ENCODE data around the gene RTL10.
"Not testable (repeated sequence)": the region's sequence is repeated elsewhere in the genome, so short reads cannot be mapped to it uniquely, and the experiment has no call there.

The RTL10 gene

DNA sequence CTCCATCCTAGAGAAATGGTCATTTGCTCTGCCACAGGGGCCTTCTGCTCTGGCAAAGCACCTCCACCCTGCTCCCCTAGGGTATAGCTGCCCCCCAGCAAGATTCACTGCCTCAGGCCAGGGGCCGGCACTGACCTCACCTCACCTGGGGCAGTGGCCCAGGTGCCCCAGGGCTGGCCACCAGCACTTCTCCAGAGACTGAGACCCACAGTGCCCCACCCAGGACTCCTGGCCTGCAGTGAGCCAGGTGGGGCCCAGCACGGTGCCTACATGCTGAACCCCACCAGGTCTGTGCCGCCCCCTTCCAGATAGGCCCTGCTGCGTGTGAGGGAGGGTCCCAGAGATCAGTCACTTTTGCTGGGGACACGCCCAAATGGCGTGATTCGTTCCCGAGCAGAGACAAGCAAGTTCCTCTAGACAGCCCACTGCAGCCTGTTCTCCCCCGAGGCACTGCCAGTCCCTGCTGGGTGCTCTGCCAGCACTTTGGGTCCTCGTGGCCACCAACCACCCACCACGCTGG, 10.8 kb downstream of the RTL10 start:
- DNase-seq (ENCODE audit: low read depth in 2 of 2), result no peak

DNA sequence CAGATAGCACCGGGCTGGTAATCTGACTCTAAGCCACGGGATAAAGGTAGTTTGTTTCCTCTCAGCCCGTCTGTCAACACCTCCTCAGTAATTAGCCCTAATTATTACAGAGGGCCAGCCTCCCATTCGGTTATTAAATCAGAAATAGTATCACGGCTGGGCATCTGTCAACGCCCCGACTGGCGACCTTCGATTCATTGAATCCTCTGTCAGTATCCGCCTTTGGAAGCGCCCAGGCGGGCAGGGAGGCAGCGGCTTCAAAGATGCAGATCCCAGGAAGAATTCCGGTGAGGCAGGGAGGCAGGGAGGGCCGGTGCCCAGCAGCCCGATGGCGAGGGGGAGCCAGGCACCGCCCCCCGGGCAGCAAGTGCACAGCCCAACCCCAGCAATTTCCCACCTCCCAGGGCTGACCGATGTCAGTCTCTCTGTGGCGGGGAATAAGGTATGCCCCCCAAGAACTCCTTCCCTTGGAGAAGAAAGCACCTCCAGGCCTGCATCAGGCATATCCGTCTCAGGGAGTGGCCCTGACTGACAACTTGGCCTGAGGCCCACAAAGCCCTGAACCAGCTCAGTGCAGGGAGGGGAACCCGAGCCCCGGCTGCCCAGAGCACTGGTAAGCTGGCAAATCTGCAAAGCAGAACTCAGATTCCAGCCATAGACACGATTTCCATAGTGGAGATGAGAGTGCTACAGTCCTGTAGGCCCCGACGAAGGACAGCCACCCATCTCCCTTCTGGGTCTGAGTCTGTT, 11.4 kb downstream of the RTL10 start:
- no peak for DNase-seq (ENCODE audit: low read depth in 2 of 2)

DNA sequence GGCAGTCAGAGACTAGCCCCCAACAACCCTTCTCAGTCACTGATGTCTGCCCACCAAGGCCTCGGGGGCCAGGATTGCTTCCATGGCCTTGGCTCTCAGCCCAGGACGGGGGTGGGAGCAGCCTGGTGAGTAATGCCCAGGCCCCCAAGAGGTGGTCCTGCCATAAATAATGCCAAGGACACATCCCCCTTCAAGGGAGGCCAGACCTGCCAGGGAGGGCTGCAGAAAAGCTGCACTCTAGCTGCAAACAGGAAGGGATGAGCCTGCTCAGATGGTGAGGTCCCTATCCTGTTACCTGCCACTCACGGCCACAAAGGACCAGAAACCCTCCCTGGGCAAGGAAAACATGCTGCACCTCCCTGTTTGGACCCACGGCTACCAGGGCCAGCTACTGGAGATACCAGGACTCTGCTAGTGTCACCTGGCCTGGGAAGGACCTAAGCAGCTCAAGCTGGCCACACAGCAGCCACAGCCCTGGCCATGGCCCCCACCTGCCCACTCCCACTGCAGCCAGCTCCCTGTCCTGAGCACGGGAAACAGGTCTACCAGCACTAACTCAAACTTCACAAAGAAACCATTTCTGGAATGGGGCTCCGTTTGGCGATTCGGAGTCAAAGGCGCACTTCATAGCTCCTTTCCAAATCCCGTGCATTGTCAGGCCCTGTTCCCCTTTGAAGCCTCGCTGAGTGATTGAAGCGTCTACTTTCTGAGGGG, 12.1 kb downstream of the RTL10 start:
- no peak for DNase-seq (ENCODE audit: low read depth in 2 of 2)

DNA sequence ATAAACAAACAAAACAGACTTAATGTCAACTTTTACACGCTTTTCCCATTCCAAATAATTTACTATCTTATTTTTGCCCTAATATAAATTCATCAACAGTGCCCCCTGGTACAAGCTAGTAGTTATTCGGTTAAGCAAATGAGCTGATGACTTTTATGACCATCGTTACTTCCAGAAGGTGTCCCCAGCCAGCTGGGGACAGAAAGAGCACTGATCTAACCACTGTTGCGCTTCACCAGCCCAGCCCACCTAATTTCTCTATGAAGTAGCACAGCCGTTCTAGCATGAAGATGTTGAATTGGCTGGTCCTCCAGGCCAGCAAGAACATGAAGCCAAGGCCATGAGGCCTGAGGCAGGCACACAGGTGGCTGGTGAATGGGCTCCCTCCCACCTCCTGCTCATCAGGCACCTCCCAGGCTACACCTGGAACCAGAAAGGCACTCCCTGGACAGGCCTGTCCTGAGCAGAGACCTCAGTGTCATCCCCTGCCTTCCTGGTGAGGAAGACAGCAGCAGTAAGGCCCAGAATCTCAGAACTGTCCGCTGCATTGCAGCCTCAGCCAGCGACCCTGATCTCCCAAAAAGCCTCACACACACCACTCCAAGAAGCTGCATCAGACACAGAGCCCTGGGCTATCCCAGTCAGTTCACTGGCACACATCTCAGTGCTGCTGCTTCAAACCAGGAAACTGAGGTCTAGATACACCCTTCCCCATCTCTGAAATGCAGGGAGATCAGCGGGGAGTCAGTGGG, 12.9 kb downstream of the RTL10 start:
- DNase-seq (ENCODE audit: low read depth in 2 of 2), result no peak

DNA sequence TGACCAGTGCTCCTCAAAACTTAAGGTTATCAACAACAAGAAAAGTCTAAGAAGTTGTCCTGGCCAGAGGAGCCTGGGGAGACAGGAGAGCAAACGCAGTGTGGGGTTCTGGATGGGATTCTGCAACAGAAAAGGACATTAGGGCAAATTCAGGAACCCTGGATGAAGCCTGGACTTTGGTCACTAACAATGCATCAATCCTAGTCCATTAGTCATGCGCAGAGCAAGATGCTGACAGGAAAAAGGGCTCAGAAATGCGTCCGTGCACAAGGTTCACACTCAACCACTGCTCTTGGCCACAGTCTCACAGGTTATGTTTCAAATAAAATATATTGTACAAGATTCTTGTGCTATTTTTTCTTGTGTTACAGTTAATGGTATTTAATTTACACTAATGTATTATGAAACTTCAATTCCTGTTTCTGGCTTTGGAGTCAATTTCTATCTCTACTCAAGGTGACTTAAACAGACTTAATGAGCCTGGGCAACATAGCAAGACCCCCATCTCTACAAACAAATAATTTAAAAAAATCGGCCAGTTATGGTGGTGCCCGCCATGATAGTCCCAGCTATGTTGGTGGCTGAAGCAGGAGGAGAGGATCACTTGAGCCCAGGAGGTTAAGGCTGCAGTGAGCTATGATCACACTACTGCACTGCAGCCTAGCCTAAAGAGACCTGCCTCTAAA, 13.6 kb downstream of the RTL10 start:
- DNase-seq (ENCODE audit: low read depth in 2 of 2), result no peak

DNA sequence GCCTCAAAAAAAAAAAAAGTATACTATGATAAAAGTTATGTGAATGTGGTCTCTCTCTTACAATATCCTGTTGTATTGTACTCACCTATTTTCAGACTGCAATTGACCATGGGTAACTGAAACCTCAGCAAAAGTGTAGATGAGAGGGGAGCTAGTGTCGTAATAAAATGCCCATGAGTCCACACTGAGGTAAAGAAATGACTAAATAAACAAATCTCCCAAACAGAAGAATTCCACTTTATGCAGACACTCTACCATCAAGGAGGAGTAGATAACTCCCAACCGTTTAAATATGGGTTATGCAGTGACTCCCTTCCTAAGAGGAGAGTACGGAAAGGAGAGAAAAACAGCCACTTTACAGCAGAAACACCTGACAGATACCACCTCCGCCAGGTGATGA, 14.6 kb downstream of the RTL10 start:
- DNase-seq (ENCODE audit: low read depth in 2 of 2), result no peak

DNA sequence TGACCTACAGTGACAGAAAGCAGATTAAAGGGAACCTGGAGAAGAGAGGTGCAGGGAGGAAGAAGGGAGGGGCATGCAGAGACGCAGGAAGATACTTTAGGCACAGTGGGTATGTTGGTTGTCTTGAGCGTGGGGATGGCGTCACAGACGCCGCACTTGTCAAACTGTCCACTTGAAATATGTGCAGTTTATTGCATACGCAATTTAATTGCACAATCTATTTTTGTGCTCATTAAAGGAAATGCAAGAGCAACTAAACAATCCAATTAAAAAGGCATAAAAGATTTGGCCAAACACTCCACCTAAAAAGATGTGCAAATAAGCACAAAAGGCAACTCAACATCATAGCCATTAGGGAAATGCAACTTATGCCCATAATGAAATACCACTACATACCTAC, 16.8 kb downstream of the RTL10 start:
- no peak for DNase-seq (ENCODE audit: low read depth in 2 of 2)

DNA sequence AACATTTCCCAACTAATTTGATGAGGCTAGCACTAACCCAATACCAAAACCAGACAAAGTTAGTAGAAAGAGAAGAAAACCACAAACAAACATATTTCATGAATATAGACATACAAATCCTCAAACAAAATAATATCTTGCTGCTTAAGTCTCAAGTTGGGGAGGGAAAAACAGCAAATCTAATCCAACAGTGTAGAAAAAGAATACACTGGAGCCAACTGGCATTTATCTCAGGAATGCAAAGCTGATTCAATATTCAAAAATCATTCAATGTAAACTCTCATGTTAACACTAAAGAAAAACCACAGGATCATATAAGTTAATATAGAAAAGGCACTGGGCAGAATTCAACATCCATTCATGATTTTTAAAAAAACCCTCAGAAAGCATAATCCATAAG, 18.2 kb downstream of the RTL10 start:
- DNase-seq (ENCODE audit: low read depth in 2 of 2), result no peak

DNA sequence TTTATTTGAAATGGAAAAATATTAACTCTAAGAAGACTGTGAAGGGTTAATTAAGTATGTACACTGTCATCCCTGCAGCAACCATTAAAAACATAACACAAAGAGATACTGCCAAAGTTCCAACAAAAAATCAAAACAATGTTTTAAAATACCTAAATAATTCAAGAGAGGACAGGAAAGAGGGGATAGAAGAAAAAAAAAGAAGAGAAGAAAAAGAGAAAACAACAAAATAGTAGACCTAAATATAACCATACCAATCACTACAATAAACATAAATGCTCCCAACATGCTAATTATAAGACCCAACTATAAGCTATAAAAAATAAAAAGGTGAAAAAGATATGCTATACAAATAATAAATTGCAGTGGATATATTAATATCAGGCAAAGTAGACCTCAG, 20.1 kb downstream of the RTL10 start:
- no peak for DNase-seq (ENCODE audit: low read depth in 2 of 2)

DNA sequence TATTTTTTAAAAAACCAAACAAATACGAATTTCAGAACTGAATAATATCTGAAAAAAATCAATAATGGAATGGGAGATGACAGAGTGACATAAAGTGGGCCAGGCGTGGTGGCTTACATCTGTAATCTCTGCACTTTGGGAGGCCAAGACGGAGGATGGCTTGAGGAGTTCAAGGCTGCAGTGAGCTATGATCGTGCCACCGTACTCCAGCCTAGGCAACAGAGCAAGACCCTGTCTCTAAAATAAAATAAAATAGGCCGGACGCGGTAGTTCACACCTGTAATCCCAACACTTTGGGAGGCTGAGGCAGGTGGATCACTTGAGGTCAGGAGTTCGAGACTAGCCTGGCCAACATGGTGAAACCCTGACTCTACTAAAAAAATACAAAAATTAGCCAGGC, 21.3 kb downstream of the RTL10 start:
- not testable (repeated sequence) for DNase-seq (ENCODE audit: low read depth in 2 of 2)

DNA sequence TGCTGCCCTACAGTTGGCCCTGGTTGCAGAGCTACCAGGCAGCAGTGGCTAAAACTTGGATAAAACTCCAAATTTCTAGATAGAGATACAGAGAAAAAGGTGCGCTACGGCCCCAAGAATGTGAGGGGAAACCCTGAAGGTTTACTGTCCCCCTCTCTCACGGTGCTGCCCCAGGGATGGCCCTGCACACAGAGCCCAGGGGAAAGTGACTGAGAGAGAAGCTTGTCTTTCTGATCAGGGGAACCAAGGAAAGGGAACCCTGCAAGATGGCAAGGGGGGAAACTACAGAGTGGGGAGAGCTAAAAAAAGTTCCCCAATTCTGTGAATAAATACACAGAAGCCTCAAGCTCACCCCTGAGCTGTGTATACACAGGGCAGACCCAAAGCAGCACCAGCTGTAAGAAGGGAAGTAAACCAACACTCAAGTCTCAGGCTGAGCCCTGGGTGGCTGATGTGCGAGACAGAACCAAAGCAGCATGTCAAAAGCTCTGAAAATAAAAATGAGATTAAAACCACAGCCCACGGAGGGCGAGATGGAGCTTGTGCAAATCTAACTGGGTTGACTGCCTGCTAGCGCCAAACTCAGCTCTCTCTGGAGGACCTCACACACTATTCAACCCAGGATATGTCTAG, 22.1 kb downstream of the RTL10 start:
- no peak for DNase-seq (ENCODE audit: low read depth in 2 of 2)

DNA sequence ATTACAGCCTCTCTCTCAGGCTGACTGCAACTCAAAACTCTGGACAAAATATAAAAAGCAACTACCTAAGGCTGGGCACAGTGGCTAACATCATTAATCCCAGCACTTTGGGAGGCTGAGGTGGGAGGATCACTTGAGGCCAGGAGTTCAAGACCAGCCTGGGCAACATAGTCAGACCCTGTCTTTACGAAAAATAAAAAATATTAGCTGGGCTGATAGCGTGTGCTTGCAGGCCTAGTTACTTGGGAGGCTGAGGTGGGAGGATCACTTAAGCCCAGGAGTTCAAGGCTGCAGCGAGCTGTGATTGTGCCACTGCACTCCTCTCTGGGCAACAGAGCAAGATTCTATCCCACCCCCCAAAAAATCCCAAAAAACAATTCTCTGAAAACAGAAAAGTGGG, 22.7 kb downstream of the RTL10 start:
- not testable (repeated sequence) for DNase-seq (ENCODE audit: low read depth in 2 of 2)

DNA sequence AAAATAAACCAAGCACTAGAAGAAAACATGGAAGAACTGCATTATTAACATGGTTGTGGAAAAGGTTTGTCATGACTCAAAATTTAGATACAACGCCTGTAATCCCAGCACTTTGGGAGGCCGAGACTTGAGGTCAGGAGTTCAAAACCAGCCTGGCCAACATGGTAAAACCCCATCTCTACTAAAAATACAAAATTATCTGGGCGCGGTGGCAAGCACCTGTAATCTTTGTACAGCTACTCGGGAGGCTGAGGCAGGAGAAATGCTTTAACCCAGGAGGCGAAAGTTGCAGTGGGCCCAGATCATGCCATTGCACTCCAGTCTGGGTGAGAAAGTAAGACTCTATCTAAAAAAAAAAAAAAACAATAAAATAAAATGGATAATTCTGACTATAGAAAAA, 23.7 kb downstream of the RTL10 start:
- no peak for DNase-seq (ENCODE audit: low read depth in 2 of 2)

DNA sequence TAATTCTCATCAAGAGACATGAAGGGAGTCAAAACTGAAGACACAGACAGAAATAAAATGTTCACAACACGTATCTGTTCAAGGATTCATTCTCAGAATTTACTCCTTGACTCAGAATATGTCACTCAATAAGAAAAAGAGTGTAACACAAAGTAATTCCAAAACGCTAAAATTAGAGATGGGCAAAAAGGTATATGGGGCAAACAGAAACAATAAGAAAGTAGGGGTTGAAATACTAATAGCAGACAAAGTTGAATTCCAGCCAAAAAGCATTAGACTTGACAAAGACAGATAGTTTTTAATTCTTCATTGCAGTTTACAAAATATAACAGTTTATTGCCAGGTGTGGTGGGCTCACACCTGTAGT, 26.7 kb downstream of the RTL10 start:
- no peak for DNase-seq (ENCODE audit: low read depth in 2 of 2)

DNA sequence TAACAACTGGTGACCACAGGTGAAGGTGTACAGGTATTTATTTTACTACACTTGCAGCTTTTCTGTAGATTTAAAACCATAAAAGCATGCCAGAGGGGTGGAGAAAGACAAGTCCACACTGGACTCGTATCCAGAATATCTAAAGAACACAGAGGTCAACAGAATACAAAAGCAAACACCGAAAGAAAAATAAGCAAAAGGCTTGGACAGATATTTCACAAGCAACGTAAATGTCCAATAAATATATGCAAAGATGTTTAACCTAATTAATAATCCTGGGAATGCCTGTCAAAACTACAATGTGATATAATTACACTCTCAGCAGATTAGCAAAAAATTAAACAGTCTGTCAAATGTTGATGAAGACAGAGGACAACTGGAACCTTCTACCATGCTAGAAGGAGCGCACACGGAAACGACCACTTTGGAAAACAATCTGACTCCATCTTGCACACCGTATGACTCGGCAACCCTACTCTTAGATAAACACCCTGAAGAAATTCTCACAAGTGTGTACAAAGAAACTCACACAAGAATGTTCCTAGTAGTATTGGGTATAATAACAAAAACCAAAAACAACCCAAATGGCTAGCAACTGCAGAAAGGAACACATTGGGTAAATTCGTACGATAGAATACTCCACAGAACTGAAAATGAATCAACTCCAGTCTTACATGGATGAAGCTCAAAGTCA, 27.2 kb downstream of the RTL10 start:
- no peak for DNase-seq (ENCODE audit: low read depth in 2 of 2)

DNA sequence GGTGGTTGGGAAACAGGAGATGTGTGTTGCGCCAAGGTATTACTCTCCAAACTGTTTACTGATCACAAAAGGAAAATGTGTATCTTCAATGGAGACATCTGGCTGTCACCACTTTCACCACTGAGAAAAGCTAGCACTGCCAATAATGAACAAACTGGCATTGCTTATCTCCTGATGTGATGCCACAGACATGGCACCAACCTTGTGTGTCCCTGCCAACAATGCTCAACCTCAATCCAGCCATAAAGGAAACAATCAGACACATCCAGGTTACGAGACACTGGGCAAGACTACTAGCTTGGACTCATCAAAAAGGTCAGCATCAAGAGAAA, 28.1 kb downstream of the RTL10 start:
- no peak for DNase-seq (ENCODE audit: low read depth in 2 of 2)

DNA sequence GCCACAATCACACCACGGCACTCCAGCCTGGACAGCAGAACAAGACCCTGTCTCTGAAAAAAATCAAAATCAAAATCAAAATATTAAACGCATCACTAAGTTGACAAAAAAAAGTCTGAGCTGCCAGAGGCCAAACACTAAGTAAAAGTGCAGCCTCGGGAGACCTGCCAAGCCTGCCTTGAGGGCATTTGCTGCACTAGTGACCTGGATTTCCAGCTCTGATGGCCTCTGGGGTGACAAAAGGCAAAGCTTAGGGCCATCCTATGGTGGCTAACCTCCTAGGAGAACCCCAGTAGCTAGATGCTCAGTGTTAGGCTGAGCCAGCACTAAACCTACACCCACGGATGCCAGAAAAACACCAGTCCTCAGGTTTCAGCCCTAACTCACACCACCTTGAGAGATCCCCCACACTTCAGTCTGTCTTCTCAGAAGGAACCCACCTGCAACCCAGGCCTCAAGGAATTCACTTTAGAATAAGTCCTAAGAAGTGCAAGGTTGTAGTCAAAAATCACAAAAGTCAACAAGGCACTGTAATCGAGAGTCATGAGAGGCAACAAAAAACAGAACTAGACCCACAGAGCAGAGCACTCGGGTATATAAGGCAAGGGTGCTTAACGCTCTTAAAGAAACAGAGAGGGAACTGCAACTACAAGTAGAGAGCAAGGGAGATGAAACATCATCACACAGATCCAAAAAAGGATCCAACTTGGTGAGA, 28.6 kb downstream of the RTL10 start:
- no peak for DNase-seq (ENCODE audit: low read depth in 2 of 2)

DNA sequence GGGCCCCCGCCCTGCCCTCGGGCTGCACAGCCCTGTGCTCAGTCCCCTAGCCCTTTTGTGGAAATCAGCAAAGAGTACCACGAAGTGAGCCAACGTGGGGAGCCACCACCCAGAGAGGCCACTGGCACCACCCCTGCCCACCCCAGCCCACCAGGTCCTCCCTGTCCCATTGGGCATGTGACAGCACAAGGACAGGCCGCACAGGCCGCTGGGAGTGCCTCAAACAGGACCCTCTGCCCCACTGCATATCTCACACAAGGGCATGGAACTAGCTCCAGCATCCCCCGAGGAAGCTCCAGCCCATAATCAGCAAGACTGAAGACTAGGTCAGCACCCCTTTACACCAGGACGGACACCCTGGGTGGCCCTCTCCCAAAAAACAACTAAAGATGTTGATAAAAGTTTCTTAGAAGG, 29.7 kb downstream of the RTL10 start:
- no peak for DNase-seq (ENCODE audit: low read depth in 2 of 2)

DNA sequence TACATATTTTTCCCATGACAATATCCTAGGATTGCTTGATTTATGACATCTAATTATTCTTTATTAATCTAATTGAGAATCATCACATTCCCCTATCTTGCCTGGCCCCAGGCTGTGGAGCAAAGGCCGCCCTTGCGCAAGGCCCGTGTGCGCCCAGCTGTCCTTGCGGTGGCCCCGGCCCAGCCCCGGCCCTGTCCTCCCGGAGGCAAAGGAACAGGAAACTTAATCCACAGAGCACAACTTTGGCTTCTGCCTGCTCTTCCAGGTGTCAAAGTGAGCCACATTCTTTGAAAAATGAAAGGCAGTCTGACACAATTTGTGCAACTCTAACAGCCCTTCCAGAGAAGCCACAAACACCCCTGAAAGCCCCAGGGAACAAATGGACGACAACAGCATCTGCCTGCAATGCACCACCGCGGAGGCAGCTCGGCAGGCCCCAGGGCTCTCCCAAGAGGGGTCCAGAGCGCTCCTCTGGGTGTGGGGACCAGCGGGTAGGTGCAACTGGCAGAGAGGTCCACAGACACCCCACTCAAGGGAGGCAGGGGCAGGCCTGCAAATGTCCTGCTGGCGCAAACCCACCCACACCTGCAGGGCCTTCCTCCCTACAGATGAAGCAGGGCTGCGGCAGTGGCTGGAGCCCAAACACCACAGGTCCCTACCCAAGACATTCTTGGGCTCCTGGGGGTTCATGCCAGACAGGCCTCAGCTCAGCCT, 30.3 kb downstream of the RTL10 start:
- DNase-seq (ENCODE audit: low read depth in 2 of 2), result no peak

DNA sequence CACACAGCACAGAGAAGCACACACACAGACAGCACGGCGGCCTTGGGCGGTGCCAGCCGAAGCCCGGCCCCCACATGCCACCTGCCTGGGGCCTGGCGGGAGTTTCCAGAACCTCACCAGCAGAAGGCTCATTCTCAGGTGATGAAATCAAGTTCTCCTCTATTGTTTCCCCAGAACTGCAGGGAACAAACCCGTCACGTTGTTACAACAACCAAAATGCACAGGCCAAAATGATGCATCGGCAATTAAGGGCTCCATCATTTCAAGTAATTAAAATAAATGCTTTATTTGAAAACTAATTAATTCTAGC, 30.8 kb downstream of the RTL10 start:
- no peak for DNase-seq (ENCODE audit: low read depth in 2 of 2)
